NCI-H446 treated with DMSO at 0.1 percent for 48 hours (cell line): Measurements from ENCODE around the gene SMIM10L1.

ENCODE experiments used
- DNase-seq: peaks from one replicate; lab custom pipeline; 2025; lab: John Stamatoyannopoulos, UW

SMIM10L1 gene

DNA sequence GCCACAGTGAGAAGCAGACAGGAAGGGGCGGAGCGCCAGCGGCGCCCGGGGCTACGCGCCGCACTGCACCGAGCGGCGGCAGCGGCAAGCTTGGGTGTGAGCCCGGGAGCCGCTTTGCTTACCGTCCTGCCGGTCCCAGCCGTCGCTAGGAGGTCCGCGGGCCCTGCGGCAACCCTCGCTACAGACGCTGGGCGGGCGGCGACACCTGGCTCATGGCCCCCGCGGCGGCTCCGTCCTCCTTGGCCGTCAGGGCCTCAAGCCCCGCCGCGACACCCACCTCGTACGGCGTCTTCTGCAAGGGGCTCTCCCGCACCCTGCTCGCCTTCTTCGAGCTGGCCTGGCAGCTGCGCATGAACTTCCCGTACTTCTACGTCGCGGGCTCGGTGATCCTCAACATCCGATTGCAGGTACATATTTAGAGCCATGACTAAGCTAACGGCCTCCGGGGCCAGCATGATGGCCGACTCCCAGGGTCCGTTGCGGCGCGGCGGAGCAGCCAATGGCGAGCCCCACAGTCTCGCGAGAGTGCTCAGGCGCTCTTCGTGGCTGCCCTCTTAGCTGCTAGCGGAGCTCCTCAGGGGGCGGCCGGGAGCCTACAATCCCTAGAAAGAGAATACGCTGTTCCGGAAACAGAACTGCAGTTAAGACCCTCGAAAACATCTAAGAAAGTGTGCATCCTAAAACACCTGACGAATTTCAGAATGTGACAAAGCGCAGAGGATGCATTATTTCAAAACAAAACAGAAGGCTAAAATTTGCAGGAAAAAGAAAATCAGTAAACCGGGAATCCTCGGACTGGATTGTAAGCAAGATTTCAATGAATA is at the start of gene SMIM10L1:
Gene SMIM10L1 (plus strand): TSS at position 50 of the 824 bp plus-strand sequence. CDS start 163 bp downstream, at position 213.
- DNase-seq: peak; percentile 79

- no peak for DNase-seq
Observed at GRCh38 chr12:11130382-11130781, 40.6 kb upstream of the SMIM10L1 start.

- no peak for DNase-seq
Observed at GRCh38 chr12:11130999-11131398, 40.0 kb upstream of the SMIM10L1 start.

GRCh38 chr12:11133162-11133561 is 37.8 kb upstream of the SMIM10L1 start:
- no peak for DNase-seq

DNA sequence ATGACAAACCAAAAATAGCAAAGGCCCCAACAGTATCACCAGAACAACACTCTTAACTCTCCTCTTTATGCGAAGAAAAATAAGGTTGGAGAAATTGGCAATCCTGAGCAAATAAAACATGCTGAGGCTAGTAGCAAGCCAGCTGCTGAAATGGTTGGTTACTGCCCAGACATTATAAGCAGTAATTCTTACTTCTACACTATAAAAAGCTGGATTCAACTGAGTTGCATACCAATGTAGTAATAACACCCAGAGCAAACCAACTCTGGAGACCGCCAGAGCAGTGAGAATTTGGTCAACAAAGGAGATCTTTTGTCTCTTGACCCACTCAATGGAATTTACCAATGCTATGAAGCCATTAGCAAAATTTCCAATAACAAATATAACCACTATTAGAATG is 37.2 kb upstream of the SMIM10L1 start:
- no peak for DNase-seq

GRCh38 chr12:11134305-11134704 is 36.7 kb upstream of the SMIM10L1 start, which contains the start of gene TAS2R30:
TSS of gene TAS2R30 (minus strand) at chr12:11134644. CDS start at chr12:11134244, 400 bp downstream.
- peak; percentile 4 for DNase-seq

- DNase-seq: no peak
Observed at GRCh38 chr12:11136075-11136474, 34.9 kb upstream of the SMIM10L1 start.

DNA sequence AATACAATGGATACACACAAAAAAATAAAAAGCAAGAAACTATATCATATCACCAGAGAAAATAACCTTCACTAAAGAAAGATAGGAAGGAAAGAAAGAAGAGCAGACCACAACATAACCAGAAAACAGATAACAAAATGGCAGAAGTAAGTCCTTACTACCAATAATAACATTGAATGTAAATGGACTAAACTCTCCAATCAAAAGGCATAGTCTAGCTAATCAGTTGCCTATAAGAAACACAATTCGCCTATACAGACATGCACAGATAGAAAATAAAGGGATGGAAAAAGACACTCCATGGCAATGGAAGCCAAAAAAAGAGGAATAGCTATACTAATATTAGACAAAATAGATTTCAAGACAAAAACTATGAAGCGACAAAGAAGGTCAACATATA is 27.6 kb upstream of the SMIM10L1 start:
- no peak for DNase-seq

GRCh38 chr12:11144297-11144696 is 26.7 kb upstream of the SMIM10L1 start:
- no peak for DNase-seq

DNA sequence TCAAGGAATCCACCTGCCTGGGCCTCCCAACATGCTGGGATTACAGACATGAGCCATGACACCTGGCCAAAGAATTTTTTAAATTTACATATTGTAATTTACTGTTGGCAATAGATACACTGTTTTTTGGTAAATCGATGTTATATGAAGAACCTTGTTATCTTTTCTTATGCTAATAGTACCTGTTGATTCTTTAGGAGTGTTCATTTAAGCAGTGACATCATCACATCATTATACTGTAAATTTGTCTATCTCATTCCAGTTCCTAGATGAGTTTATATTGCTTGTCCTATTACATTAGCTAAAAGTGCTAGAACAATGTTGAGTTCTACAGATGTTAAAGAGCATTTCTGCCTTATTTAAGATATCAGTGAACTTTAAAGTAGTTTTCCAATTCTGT is 23.6 kb upstream of the SMIM10L1 start:
- DNase-seq: no peak

- no peak for DNase-seq
Observed at GRCh38 chr12:11150832-11151231, 20.2 kb upstream of the SMIM10L1 start.

DNA sequence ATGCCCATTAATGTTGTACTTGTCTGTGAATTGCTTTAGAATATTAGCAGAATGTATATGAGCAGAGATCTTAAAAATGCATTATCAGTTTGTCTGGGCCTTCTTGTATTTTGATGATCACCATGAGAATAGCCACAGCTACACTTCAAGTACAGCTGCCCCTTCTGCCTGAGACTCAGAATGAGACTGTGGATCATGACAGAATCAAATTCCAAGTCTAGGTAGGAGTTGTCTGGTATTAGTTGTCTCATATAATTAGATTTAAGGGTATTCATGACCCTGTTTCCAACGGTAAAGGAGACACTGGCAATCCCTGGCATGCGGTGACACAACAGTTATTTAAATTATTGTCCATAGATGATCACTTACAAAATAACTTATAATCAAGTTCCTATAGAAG is 18.3 kb upstream of the SMIM10L1 start:
- DNase-seq: no peak

DNA sequence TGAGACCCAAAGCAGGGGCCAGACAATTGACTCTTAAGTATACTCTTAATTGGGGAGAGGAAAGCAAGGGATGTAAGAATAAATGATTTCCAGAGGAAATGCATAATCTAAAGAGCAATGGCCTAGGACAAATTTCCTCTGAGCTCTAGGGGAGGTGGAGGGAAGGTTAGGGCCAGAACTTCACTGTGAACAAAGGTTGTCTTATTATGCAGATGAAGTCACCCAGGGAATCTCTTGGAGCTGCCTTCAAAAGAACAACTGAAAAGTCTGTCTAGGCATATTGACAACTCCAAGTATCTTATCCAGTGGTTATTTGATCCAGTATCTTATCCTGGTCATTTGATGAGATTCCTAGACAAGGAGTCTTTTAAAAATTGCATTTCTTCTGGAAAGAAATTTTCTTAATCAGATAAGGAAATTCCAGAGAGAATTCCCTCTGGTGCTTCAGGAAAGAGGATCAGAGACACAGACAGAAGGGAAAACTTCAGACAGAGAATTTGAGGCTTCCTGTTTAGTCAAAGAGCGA is 16.5 kb upstream of the SMIM10L1 start:
- DNase-seq: no peak

GRCh38 chr12:11158885-11159444 is 12.0 kb upstream of the SMIM10L1 start:
- no peak for DNase-seq

DNA sequence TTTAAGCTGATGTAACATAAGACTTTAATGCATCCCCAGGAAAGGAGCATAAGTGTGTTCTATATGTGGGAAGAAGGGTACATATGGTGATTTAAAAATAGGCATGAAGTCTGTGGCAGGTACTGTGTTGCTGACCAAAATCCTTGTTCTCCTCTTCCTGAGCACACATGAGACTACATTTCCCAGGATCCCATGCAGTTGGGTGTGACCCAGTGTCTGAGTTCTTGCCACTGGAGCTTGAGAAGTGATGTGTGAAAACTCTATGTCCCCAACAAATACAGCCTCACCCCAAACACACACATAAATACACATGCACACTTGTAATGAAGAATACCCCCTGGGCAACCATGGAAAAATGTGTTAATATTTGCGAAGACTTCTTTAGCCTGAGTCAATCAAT is 8.5 kb upstream of the SMIM10L1 start:
- DNase-seq: no peak

- no peak for DNase-seq
Observed at GRCh38 chr12:11164384-11164783, 6.6 kb upstream of the SMIM10L1 start.

GRCh38 chr12:11166300-11166699 is 4.7 kb upstream of the SMIM10L1 start:
- DNase-seq: no peak

DNA sequence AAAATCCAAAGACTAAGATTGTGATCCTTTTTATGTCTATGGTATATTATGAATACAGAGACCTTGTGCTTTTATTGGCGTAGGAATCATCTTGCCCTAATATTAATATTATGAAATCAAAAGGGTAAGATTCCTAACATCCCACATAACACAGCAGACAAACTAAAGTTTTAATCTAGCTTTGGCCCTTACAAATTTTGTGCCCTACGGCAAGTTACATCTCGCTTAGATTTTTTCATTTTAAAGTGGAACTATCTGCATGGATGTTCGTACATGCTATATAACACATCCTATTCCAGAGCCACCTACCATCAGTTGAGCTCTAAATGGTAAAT is 217 bp upstream of the SMIM10L1 start:
- DNase-seq: no peak

GRCh38 chr12:11171969-11172675 is 1.1 kb downstream of the SMIM10L1 start:
- no peak for DNase-seq

DNA sequence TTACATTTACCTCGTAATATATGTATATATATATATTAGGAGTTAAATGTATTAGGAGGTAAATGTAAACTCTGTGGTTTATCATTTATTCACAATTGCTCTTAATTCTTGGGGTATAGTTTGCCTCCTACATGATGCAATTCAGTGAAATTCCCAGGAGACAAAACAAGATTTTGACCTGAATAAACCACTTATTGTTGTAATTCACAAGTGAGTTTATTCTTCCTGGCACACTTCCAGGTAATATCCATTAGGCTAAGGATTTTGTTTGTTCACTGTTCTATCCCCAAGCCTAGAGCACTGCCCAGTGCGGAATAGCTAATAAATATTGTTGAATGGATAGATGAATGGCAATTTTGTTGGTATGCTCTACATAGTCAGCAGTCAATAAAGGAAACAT is 3.0 kb downstream of the SMIM10L1 start:
- DNase-seq: no peak

- no peak for DNase-seq
Observed at GRCh38 chr12:11178250-11178649, 7.3 kb downstream of the SMIM10L1 start.

- no peak for DNase-seq
Observed at GRCh38 chr12:11182529-11182928, 11.5 kb downstream of the SMIM10L1 start.

DNA sequence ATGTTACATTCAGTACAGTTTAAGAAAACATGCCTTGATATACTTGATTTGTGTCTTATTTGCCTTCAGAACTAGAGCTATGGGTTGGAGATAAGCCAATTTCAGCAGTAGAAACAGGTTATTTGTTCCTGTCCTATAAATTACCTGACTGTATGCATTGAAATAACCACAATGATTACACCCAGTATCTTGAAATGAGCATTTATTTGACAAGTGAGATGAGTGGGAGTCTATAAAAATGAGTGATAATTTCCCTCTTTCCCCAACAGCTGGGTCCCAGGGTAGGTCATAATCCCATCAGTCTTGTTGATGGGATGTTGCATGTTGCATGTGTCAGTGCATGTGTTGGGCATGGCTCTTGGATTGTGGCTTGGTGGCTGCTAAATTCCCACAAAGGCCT is 12.0 kb downstream of the SMIM10L1 start:
- DNase-seq: no peak
